NCI-H2227 (cell line): Measurements from ENCODE around the gene PAFAH1B2.
"Not testable (repeated sequence)": the region's sequence is repeated elsewhere in the genome, so short reads cannot be mapped to it uniquely, and the experiment has no call there.

Experiments used
- DNase-seq: peaks from one replicate; lab custom pipeline; 2025; ENCODE audit not compliant: unreplicated experiment; lab: John Stamatoyannopoulos, UW

Gene PAFAH1B2

DNA sequence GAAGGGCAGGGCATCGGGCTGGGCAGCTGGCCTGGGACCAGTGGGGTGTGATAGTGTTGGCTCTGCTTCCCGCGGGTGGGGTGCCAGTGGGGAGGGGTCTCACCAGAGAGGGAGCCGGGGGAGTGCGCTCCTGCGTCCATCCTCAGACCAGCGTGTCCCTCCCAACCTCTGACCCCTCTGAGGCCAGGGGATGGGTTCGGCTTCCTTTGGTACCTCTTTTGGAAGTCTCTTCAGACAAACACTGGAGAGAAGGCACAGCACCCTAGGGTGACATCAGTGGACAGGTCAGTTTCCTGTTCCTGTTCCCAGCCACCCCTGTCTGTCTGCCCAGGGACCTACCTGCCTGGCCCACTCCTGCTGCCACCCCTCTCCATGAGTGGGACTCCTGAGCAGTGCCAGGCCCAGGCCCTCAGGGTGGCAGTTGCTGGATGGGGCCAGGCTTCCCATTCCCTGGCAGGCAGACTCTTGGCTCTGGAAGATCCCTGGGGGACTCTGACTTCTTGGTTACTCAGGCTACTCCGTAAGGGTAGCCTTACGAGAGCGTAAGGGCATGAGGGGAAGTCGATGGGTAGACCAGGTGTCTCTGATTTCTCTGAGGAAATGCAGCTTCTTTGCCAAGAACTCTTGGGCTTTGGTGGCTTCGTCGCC, 57.7 kb downstream of the PAFAH1B2 start:
- DNase-seq, result no peak

DNA sequence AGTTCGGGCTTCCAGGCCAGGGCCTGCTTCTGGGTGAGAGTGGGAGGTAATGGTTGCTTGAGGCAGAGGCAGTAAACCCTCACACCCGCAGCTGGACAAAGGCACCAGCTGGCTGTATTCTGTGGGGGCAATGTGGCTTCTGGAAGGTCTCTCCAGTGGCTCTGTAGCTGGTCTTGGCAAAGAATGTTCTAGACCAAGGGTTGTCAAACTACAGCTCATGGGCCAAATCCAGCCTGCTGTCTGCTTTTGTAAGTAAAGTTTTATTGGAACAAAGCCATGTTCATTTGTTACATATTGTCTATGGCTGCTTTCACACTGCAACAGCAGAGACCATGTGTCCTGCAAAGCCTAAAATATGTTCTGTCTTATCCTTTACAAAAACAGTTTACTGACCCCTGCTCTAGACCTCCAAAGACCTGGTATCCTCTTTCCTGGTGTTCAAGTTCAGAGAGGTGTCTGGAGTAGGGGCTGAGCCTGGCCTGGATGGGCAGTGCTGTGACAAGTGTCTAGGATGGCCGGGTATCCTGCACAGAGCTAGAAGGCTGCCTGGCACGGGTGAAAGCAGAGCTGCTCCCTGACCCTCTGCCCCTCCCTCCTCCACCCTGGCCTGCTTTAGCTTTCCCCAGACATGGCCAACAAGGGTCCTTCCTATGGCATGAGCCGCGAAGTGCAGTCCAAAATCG, 58.4 kb downstream of the PAFAH1B2 start:
- no peak for DNase-seq

DNA sequence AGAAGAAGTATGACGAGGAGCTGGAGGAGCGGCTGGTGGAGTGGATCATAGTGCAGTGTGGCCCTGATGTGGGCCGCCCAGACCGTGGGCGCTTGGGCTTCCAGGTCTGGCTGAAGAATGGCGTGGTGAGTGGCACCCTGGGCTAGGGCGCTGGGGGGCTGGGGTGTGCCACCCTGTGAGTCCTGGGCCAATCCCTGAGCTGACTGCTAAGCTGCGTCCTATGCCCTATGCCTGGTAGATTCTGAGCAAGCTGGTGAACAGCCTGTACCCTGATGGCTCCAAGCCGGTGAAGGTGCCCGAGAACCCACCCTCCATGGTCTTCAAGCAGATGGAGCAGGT, 59.0 kb downstream of the PAFAH1B2 start:
- DNase-seq, result no peak

DNA sequence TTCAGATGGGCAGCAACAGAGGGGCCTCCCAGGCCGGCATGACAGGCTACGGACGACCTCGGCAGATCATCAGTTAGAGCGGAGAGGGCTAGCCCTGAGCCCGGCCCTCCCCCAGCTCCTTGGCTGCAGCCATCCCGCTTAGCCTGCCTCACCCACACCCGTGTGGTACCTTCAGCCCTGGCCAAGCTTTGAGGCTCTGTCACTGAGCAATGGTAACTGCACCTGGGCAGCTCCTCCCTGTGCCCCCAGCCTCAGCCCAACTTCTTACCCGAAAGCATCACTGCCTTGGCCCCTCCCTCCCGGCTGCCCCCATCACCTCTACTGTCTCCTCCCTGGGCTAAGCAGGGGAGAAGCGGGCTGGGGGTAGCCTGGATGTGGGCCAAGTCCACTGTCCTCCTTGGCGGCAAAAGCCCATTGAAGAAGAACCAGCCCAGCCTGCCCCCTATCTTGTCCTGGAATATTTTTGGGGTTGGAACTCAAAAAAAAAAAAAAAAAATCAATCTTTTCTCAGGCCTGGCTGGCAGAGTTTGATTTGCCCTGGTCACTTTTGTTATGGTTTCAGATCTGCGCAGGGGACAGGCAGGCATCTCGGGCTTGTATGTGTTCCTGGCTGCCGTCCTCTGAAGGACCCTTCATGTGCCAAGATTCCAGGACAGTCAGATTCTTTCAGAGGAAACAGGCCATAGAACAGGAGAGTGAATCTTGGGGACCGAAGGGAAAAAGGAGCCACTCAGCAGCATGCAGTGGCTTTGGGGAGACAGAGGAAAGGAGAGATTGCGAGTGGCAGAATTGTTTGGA, 60.4 kb downstream of the PAFAH1B2 start:
- no peak for DNase-seq

DNA sequence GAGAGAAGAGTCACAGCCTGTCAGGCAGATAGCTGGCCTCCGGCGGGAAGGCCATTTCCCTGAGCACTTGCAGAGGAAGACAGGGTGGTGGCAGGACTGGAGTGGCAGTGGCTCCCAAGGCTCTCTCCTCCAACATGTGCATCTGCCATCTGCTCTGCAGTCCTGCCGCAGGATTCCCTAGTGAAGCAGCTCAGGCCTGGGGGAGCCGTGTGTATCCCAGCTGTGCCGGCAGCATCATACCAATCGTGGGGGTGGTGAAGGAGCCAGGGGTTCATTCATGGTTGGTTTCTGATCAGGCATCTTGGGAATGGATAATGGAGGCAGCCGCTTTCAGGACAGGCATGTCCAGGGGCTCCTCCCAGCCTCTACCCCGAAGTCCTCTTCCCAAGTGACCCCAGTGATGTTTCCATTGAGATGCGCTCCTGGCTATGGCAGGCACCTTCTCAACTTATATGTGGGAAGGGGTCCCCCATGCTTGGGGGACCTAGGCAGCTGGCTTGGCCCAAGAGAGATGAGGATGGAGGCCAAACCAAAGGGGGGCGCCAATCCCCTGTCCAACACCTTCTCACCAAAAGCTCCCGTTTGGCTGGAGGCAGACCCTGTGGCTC, 61.2 kb downstream of the PAFAH1B2 start:
- DNase-seq, result no peak

DNA sequence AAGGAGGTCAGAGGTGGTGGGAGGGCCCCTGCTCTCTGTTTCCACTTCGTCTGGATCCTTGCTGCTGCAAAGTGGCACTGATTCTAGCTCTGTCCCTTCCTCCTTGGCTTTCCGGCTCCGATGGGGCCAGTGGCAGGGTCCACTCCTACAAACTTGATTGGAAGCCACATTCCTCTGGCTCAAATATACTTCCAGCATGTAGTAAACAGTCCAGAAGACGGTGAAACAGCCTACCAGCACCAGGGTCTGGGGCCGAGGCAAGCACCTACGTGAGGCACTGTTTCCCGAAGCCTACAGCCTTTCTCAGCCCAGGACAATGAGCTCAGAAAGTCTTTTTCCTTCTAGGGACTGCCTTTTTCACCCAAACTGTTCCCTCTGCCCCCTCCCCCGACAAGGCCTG, 62.0 kb downstream of the PAFAH1B2 start:
- not testable (repeated sequence) for DNase-seq

DNA sequence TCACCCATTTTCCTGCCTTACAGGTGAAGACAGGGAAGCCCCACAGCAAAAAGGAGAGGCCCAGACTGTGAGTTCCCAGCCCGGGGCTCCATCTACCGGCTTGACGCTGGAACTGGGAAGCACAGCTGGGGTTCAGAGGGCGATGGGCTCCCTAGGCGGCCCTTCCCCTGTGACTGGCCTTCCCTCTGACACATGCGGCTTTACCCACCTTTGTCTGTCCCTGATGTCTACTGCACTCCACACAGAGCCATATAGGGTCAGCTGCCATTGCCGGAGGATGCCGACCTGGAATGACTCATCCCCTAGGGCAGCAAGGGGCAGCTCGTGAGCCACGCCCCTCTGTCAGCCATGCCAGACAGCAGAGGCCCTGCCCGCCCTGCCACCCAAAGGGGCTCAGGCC, 62.8 kb downstream of the PAFAH1B2 start:
- DNase-seq, result not testable (repeated sequence)

DNA sequence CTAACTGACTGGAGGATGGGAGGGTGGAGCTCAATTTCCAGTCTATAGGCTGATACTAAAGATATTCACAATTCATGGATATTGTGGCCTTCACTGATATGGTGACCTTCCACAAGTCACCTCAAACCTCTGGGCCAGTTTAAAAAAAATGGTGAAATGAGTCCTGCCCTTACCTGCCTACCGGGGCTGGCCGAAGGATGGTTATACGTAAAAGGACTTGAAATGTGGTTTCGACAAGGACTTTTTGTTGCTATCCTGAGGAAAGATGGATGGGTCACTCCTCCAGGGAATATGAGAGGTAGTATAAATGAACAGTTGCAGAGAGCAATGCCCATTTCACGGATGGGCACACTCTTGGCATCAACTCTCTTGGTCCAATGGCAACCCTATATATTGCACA, 63.4 kb downstream of the PAFAH1B2 start:
- DNase-seq, result not testable (repeated sequence)

DNA sequence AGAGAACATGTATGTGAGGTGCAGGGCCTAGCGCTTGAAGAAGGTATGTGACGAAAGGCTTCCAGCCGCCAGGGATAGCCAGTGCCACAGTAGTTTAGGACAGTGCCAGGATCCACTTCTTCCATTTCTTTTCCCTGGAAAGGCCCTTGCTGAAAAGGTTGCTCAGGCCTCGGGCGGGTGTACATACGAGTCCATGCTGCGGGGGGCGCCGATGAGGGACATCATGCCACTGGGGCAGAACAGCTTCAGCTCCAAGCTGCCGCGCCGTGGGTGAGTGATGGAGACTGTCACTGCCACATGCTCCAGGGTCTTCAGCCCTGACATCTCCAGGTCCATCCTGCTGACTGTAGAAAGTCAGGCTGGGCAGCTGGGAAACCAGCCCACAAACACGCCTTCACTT, 64.6 kb downstream of the PAFAH1B2 start:
- not testable (repeated sequence) for DNase-seq

DNA sequence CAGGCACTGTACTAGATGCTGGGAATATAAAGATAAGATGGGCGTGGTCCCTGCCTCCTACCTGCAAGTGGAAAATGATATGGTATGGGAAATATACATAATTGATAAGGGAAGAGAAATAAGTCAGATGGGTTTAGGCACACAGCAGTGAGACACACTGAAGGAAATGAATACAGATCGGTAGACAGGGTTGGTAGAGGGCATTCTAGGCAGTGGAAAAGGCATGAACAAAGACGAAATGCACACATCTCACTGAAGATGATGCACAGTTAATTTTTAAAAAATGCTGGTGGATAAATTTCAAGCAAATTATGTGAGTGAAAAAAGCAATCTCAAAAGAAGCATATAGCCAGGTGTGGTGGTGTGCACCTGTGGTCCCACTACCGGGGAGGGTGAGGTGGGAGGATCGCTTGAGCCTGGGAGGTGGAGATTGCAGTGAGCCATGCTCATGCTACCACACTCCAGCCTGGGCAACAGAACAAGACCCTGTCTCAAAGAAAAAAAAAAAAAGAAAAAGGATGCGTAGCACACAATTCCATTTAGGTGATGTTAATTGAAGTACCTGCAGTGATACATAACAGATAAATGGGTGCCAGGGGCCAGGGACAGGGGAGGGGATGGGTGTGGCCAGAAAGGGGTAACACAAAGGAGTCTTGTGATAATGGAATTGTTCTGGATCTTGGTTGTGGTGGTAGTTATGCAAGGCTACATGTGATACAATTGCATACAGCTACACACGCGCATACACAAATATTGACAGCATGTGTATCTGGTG, 65.5 kb downstream of the PAFAH1B2 start:
- not testable (repeated sequence) for DNase-seq

DNA sequence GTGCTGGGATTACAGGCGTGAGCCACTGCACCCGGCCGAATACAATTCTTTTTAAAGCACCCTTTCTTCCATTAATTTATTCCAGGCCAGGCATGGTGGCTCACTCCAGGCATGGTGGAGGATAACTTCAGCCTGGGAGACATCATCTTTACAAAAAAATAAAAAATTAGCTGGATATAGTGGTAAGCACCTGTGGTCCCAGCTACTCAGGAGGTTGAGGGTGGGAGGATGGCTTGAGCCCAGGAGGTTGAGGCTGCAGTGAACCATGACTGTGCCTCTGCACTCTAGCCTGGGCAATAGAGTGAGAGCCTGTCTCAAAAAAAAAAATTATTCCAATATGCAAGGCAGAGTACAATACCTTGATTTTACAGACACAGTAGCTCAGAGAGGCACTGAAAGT, 66.5 kb downstream of the PAFAH1B2 start:
- no peak for DNase-seq

DNA sequence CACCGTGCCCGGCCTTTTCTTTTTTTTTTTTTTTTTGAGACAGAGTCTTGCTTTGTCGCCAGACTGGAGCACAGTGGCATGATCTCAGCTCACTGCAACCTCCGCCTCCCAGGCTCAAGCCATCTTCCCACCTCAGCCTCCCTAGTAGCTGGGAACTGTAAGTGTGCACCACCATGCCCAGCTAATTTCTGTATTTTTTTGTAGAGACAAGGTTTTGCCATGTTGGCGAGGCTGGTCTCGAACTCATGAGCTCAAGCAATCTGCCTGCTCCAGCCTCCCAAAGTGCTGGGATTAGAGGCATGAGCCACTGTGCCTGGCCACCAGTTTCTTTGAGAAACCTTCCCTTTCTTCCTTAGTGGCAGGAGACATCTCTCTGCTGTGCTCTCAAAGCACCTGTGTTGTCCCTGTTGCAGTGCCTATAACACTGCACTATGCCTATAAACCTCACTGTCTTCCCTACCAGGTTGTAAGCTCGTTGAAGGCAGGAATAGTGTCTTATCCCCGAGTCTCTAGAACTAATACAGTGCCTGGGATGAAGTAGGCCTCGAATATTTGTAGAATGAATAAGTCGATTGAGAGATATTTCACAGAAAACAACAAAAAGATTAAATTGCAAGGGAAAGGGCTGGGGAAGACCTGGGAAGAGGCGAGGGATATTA, 68.7 kb downstream of the PAFAH1B2 start:
- DNase-seq, result no peak

DNA sequence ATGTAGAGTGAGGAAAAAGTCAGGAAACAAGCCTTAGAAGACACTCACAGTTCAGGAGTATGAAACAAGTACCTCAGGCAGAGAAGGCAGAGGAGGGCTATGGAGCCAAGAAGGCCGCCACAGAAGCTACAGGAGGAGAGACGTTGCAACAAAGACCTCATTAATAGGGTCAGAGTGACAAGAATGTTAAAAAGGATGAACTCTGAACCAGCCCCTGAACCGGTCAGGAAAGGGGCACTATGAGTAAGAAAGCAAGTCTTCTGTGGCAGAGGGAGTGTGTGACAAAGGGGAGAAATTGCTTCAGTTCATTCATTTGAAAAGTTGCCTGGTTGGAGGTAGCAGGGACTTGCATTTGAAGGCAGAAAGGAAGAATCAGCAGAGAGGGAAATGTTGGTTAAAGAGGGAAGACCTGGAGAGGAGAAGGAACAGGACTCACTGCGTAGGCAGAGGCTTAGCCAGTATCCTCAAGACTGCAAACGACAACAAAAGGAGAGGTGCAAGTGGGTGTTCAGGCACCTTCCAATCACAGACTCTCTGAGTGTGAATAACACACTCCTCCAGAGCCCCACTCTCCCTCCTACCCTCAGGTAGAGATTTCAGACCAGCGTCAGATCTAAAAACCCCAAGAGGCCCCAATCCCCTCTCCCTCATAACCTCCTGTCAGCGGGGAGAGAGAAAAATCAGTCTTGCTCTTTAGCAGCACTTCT, 70.5 kb downstream of the PAFAH1B2 start:
- no peak for DNase-seq

DNA sequence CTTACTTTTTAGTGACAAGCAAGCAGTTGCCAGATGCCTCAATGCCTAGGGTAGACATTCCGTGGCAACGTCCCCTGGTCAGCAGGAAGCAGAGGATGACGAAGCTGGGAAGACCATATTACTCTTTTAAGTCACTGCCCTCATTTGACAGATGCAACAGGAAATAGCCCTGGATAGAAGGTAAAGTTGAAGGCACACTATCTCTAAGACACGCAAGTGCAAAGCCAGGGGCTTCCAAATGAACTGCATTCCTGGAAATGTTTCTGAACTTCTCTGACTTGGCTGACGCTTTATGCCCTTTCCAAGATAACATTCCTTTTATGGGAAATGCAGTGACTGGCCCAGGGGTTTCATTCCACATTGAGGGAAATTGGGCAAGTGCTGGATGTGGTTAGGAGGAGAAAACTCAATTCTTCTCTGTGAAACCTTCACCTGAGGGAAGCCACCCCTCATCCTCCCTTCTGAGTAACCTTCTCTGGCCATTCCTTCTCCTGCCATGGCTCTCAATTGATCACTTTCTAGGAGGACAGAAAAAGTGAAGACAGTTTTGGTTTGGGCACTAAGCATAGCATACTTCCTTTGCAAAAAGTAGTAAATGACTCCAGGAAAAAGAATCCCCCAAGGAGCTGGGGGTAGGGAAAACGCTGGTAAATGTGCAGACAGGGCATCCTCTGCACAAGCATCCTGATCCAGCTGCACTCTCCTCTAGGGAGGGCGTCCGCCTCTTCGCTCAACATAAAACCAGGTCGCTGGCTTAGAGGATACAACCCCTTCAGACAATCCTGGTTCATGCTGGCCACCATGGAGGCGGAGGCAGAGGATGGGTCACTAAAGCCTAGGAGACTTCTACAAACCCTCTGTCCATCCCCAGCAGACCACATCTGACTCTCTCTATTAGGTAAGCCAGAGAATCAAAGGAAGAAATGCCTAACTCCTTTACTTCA, 73.3 kb downstream of the PAFAH1B2 start:
- DNase-seq, result no peak

DNA sequence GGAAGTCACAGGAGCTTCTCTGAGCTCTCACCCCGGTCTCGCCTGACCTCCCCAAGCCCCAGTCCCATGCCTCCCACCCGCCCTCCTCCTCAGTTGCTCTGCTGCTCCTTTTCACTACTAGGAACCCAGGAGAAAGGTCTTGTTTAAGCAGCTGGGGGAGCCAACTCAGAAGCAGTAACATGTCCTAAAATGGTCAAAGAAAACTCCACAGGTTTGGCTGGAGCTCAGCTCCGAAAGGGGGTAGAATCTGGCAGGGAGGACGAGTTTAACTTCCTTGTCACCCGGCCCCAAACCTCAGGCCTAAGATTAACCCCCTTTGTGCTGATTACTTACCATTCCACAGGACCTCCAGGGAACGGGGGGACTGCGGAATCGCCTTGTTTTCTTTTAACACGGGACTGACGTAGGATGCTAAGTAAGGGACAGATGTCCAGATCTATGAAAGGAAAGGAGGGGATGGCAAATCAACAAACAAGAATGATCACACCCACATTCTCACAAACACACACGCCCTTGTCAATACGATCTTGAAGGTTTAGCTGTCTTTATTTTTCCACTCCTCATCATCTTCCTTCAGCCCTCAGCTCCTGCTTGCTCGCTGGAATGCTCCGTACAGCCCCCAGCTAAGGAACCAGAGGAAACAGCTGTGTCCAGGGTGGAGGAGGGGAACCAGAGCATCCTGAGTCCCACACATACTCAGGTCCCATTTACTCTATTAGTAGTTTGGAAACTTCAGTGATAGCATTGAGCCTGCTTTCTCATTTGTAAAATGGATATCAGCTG, 74.2 kb downstream of the PAFAH1B2 start:
- DNase-seq, result no peak

DNA sequence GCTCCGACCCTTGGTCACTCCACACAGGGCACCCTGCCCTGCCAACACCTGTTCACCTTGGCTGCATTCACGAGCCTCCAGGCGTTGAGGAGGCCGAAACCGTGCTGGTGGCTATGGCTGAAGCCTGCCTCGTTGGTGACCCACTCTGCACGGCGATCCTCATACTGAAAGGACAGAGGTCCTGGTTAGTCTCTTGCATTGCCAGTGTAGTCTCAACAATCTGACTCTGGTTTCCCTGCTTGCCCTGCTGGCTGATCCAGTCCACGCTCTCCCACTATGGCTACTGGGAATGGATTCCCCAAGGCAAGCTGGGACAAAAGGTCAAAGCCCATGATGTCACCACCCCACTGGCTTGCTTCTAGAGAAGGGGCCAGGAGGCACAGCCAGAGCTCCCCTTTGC, 74.9 kb downstream of the PAFAH1B2 start:
- no peak for DNase-seq

DNA sequence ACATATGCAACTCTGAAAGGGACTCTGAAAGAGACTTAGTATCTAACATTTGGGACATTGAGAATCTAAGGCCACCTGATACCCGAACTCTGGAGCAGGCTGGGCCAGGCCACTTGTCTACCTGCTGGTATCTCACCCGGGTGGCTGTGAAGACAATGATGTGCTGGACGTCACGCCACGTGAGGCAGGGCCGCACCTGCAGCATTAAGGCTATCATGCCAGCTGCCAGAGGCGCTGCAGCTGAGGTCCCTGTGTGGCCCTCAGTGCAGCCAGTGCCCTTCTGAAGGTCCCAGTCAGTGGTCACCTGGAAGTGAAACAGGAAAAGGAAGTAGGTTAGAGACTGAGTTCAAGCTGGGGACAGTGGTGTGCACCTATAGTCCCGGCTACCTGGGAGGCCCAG, 75.4 kb downstream of the PAFAH1B2 start:
- no peak for DNase-seq

DNA sequence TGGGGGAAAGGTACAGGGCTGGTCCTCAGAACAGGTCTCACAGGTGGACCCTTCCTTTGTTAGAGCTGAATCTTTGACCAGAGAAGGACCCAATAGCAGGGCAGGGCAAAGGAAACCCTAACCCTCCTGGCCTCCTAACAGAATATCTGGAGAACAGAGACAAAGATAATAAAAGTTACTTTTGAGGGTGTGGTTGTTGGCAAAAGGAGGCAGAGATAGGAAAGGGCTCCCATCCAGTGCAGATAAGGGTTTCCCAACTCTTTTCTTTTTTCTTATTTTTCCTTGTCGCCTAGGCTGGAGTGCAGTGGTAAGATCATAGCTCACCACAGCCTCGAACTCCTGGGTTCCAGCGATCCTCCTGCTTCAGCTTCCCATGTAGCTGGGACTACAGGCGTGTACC, 75.9 kb downstream of the PAFAH1B2 start:
- DNase-seq, result no peak
